ENCODE results near the gene CCL20.
"Not testable (repeated sequence)": the region's sequence is repeated elsewhere in the genome, so short reads cannot be mapped to it uniquely, and the experiment has no call there.

Gene CCL20

DNA sequence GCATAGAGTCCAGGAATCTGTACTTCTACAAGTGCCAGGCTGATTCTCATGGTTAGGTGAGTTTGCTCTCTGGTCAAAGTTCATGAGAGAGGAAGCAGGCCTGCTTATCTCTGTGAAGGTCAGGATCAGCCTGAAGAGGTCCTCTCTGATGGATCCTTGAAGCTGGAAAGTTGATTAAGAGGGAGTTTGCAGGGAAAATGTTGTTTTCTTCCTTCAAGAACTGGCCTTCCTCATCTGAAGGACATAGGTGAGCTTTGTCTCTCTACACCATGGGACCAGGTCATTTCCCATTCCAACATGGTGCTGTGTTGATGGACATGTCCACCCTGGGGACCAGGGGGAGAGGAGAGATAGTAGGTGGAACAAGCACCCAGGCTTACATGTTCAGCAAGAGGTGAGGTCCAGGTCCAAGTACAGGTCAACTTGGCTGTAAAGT, 14.9 kb downstream of the CCL20 start:
- TF ChIP-seq CTCF (IDR thresholded peaks at IDR 0.05; ENCODE audit: unreplicated experiment in 3 of 3) = no peak
- no peaks in the 10 kb centered on the region for H3K9me3 Mint-ChIP-seq
- no peaks in the 10 kb centered on the region for H3K4me1 Mint-ChIP-seq

DNA sequence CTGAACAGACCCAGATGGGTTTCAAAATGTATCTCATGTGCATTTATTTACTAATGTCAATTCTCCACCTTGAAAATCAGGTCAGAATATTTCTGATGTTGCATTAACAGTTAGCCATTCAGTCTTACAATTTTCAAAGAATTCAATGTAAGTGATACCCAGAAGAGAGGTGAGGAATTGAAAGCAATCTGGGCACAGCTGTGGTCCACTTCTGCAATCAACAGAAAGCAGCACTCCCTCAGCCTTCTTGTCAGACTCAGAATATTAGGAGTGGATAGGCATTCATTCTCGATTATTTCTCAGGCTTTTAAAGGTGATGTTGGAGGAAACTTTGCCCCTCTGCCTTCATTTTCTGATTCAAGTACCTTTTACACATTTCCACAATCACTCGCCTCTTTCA, 15.7 kb downstream of the CCL20 start:
- TF ChIP-seq CTCF (IDR thresholded peaks at IDR 0.05; ENCODE audit: unreplicated experiment in 3 of 3) = no peak
- no peak overlapping the region for H3K27ac Mint-ChIP-seq
- H3K36me3 Mint-ChIP-seq (ENCODE audit: low read depth) = no peaks in the 10 kb centered on the region
- no peaks in the 10 kb centered on the region for H3K4me1 Mint-ChIP-seq
- H3K4me3 Mint-ChIP-seq = no peak overlapping the region
- no peaks in the 10 kb centered on the region for H3K9me3 Mint-ChIP-seq
- H3K27me3 Mint-ChIP-seq (ENCODE audit: low read depth) = peaks cover 9% of the 10 kb centered on the region

More for the DNA sequence above, 14.9 kb downstream of the CCL20 start:
- no peaks in the 10 kb centered on the region for H3K36me3 Mint-ChIP-seq (ENCODE audit: low read depth)
- no peak overlapping the region for H3K27ac Mint-ChIP-seq
- H3K27me3 Mint-ChIP-seq (ENCODE audit: low read depth) = peaks cover 9% of the 10 kb centered on the region
- no peak overlapping the region for H3K4me3 Mint-ChIP-seq

DNA sequence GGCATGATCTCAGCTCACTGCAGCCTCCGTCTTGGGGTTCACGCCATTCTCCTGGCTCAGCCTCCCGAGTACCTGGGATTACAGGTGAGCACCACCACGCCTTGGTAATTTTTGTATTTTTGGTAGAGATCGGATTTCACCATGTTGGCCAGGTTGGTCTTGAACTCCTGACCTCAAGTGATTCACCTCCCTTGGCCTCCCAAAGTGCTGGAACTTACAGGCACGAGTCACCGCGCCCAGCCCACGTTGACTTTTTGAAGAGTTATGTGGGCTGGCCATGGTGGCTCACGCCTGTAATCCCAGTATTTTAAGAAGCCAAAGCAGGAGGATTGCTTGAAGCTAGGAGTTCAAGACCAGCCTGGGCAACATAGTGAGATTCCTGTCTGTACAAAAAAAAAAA, 20.8 kb downstream of the CCL20 start:
- peaks cover 11% of the 10 kb centered on the region for H3K9me3 Mint-ChIP-seq
- H3K27ac Mint-ChIP-seq = no peak overlapping the region
- H3K4me1 Mint-ChIP-seq = no peaks in the 10 kb centered on the region
- H3K36me3 Mint-ChIP-seq (ENCODE audit: low read depth) = no peaks in the 10 kb centered on the region
- no peak for TF ChIP-seq CTCF (IDR thresholded peaks at IDR 0.05; ENCODE audit: unreplicated experiment in 3 of 3)
- peaks cover 9% of the 10 kb centered on the region for H3K27me3 Mint-ChIP-seq (ENCODE audit: low read depth)
- H3K4me3 Mint-ChIP-seq = no peak overlapping the region

DNA sequence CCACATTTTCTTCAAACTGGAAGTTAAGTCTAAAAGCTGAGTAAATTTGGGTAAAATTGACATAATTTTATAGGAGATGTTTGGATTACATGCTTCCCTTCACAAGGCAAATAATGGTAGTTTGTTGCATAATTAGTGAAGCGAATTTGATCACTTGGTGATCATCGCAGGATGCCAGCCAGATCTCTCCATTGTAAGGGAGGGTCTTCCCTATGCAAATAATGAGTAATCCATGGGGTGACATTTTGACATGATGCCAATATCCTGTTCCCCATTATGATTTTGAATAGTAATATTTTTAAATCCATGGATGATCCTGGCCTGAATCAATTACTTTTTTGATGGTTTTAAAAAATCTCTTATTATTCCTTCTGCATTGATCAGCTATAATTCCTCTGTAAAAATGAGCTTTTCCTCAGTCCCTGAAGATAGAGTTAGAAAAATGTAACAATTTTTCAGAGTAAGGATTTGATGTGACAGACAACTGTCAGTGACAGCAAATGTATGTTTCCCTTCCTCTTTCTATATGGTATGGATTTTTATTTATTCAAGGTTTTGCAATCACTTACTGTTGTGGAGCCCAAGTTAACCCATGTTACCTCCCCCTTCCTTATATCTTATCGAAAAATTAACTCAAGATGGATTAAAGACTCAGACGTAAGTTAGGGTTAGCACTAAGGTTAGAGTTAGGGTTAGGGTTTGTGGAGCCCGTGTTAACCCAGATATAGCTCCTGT, 21.4 kb downstream of the CCL20 start:
- TF ChIP-seq CTCF (IDR thresholded peaks at IDR 0.05; ENCODE audit: unreplicated experiment in 3 of 3) = no peak
- Mint-ChIP-seq H3K36me3 (ENCODE audit: low read depth) (no peaks in the 10 kb centered on the region), H3K9me3 (peaks cover 11% of the 10 kb centered on the region), H3K4me1 (no peaks in the 10 kb centered on the region), H3K27me3 (ENCODE audit: low read depth) (peaks cover 9% of the 10 kb centered on the region), H3K4me3 (no peak overlapping the region), H3K27ac (no peak overlapping the region)

DNA sequence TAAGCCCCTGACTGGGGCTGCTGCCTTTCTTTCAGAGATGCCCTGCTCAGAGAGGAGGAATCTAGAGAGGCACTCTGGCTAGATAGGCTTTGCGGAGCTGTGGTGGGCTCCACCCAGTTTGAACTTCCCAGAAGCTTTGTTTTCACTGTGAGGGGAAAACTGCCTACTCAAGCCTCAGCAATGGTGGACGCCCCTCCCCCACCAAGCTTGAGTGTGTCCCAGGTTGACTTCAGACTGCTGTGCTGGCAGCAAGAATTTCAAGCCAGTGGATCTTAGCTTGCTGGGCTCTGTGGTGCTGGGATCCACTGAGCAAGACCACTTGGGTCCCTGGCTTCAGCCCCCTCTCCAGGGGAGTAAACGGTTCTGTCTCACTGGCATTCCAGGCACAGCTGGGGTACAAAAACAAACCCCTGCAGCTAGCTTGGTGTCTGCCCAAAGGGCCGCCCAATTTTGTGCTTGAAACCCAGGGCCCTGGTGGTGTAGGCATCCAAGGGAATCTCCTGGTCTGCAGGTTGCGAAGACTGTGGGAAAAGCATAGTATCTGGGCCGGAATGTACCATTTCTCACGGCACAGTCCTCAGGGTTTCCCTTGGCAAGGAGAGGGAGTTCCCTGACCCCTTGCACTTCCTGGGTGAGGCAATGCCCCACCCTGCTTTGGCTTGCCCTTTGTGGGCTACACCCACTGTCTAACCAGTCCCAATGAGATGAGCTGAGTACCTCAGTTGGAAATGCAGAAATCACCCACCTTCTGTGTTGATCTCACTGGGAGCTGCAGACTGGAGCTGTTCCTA, 25.9 kb downstream of the CCL20 start:
- peaks cover 15% of the 10 kb centered on the region for H3K9me3 Mint-ChIP-seq
- H3K4me3 Mint-ChIP-seq; H3K27ac Mint-ChIP-seq; H3K4me1 Mint-ChIP-seq; H3K36me3 Mint-ChIP-seq (ENCODE audit: low read depth); H3K27me3 Mint-ChIP-seq (ENCODE audit: low read depth): not testable (repeated sequence)

DNA sequence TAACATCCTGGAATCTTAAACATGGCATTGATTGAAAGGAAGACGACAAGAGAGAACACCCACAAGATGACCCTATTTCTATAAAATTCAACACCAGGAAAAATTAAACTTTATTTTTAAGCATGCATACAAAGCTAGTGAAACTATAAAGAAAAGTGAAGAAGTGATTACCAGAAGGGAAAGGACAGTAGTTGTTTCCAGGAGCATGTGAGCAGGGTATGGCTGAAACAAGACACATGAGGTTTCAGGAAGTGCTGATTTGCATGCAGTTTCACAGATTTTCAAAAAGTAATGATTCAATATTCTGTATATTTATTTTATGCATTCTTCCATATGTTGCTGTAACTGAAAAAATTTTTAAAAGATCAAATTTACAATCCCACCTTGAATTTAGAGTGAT, 33.2 kb downstream of the CCL20 start:
- Mint-ChIP-seq H3K36me3 (ENCODE audit: low read depth) (no peaks in the 10 kb centered on the region), H3K4me3 (no peak overlapping the region), H3K27ac (no peak overlapping the region), H3K9me3 (peaks cover 4% of the 10 kb centered on the region), H3K27me3 (ENCODE audit: low read depth) (peaks cover 4% of the 10 kb centered on the region), H3K4me1 (no peaks in the 10 kb centered on the region)
- TF ChIP-seq CTCF (IDR thresholded peaks at IDR 0.05; ENCODE audit: unreplicated experiment in 3 of 3) = no peak

Data from nephron (organoid).